LNCaP clone FGC (cell line): ENCODE measurements around the gene C22orf42.
A peak's percentile ranks its signal among the peaks of the same experiment; 100 is the strongest.

Experiments
- DNase-seq: peaks from one replicate; pipeline ENCODE4 v3.0.0-alpha.2; 2011; ENCODE audit warnings: low read depth
- H3K4me3 ChIP-seq: 2 replicates; pipeline ENCODE4 v1.5.1; 2011; ENCODE audit warnings: mild to moderate bottlenecking, low read depth, low read length, control low read depth
- CTCF ChIP-seq: IDR thresholded peaks from 2 replicates; pipeline ENCODE4 v1.5.1; 2012; ENCODE audit warnings: mild to moderate bottlenecking; ENCODE audit not compliant: control insufficient read depth, insufficient read depth; ENCODE audit errors: extremely low read depth

Gene C22orf42

DNA sequence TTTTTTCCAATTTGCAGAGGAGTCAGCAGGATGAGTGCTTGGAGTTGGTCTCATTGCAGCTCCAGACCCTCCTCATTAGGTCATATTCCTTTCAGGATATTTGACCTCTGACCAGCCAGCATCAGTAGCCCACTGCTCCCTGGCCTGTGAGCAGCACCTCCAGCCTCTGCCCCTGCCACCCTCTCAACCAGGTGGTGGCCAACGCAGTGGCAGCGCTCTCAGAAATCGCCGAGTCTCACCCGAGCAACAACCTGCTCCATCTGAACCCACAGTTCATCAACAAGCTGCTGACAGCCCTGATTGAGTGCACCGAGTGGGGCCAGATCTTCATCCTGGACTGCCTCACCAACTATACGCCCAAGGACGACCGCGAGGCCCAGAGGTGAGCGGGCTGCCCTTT, 27.0 kb downstream of the C22orf42 start:
- H3K4me3 ChIP-seq, result no peak overlapping the region
- TF ChIP-seq CTCF, result no peak
- DNase-seq, result no peak

GRCh38 chr22:32130464-32130863, 28.6 kb downstream of the C22orf42 start:
- H3K4me3 ChIP-seq, result no peak overlapping the region
- TF ChIP-seq CTCF, result no peak
- no peak for DNase-seq

DNA sequence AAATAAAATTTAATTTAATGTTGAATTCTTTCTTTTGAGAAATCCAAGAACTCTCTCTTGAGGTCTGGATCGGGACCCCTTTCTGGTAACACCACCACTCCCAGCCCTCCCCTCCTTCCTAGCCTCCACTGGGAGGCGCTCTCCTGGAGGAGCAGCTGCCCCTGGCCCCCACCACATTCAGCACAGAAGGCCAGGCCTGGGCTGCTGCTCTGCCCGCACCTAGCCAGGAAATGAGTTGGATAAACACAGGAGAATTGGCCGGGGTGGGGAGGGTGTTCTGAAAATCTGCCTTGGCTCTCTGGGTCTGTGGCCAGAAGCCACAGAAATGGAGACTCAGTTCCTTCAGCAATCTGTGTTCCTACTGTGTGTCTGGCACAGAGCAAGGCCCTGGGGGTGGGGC, 31.2 kb downstream of the C22orf42 start:
- DNase-seq, result no peak
- no peak overlapping the region for H3K4me3 ChIP-seq
- 0 out of 2 replicates have a peak, but pooled peaks have one; percentile 10 for TF ChIP-seq CTCF

DNA sequence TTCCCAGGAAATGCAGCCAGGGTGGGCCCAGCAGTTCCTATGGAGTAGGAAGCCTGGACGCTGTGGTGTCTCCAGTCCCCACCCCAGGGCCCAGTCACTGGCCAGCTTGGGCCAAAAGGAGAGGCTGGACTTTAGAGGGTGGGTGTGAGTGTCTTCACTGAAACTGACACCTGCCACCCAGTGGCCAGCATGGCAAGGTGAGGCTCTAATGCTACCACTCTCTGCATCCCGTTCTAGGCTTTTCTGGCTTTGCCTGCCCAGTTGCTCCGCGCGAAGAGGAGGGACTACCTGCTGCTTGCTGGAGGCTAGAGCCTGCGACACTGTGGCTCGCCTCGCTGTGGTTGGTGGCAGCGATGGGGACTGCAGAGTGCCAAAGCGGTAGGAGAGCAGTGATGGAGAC, 35.4 kb downstream of the C22orf42 start:
- peak; percentile 64 for TF ChIP-seq CTCF
- no peak overlapping the region for H3K4me3 ChIP-seq
- DNase-seq, result no peak

DNA sequence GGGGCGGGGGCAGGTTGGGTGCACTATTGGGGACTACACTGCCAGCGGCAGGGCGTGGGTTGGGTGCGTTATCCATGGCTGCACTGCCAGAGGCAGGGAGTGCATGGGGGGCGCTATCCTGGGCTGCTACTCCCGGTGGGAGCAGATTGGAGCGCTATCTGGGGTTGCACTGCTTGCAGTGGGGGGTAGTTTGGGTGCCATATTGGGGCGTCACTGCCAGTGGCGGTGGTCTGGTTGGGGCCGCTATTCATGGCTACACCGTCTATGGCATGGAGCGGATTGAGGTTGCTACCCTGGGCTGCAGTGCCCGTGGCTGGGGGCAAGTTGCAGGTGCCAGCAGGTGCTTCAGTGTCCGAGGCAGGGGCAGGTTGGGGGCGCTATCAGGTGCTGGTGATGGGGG, 36.2 kb downstream of the C22orf42 start:
- no peak for TF ChIP-seq CTCF
- H3K4me3 ChIP-seq, result no peak overlapping the region
- DNase-seq, result no peak

DNA sequence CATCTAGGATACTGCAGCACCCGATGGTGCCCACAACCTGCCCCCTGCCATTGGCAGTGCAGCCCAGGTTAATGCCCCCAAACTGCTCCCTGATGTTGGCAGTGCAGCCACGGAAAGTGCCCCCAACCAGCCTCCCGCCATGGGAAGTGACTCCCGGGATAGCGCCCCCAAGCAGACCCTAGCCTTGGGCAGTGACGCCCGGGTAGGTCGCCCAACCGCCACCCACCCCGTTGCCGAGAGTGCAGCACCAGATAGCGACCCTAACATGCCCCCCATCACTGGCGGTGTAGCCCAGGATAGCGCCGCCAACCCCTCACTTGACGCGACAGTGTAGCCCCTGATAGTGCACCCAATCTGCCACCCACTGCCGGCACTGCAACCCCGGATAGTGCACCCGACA, 38.5 kb downstream of the C22orf42 start:
- no peak overlapping the region for H3K4me3 ChIP-seq
- DNase-seq, result no peak
- TF ChIP-seq CTCF, result no peak

- H3K4me3 ChIP-seq, result no peak overlapping the region
- DNase-seq, result no peak
- no peak for TF ChIP-seq CTCF
These were observed 39.4 kb downstream of the C22orf42 start for GRCh38 chr22:32119568-32120235.
